K562 (cell line): ENCODE measurements around the gene PHF20. TPM values are rescaled to one million over a fixed set of nuclear protein-coding genes. Genes with fewer than 3 reads are reported as not detected.

Experiments used
- ARID1B ChIP-seq: fragments of 450-650 bp; IDR thresholded peaks from 2 replicates; pipeline ENCODE4 v1.6.1; 2016; ENCODE audit warnings: antibody characterized with exemption, mild to moderate bottlenecking, inconsistent platforms
- CTBP1 ChIP-seq: fragments of 450-650 bp; IDR thresholded peaks from 2 replicates; pipeline ENCODE4 v1.6.1; 2016; ENCODE audit warnings: borderline replicate concordance
- EP300 ChIP-seq: IDR thresholded peaks from 2 replicates; pipeline ENCODE4 v1.6.1; 2012; ENCODE audit warnings: low read length, improper control_type of control experiment
- KDM1A ChIP-seq, 2 experiments: fragments of 450-650 bp; IDR thresholded peaks; 2 replicates each; pipeline ENCODE4 v1.6.1; 2016; ENCODE audit warnings: mild to moderate bottlenecking in 2 of 2
- L3MBTL2 ChIP-seq: fragments of 450-650 bp; IDR thresholded peaks from 2 replicates; pipeline ENCODE4 v1.6.1; 2016; ENCODE audit warnings: mild to moderate bottlenecking, moderate library complexity
- MAFF ChIP-seq: IDR thresholded peaks from 2 replicates; pipeline ENCODE4 v1.6.1; 2012; ENCODE audit warnings: low read length, improper control_type of control experiment
- MEF2A ChIP-seq: IDR thresholded peaks from 2 replicates; pipeline ENCODE4 v1.6.1; 2011; ENCODE audit warnings: low read depth, mild to moderate bottlenecking, low read length, moderate library complexity; ENCODE audit not compliant: control insufficient read depth
- NFIC ChIP-seq: fragments of 450-650 bp; IDR thresholded peaks from 2 replicates; pipeline ENCODE4 v1.6.1; 2017; ENCODE audit warnings: mild to moderate bottlenecking, inconsistent platforms
- NFIX ChIP-seq: fragments of 250-450 bp; sonication (Bioruptor Pico); IDR thresholded peaks from 2 replicates; pipeline ENCODE4 v1.4.0; 2020; ENCODE audit warnings: low read depth, mild to moderate bottlenecking, moderate library complexity
- POLR2B ChIP-seq: fragments of 450-650 bp; IDR thresholded peaks from 2 replicates; pipeline ENCODE4 v1.6.1; 2018; ENCODE audit warnings: low read depth; ENCODE audit not compliant: partially characterized antibody
- SMARCA4 ChIP-seq: fragments of 450-650 bp; IDR thresholded peaks from 2 replicates; pipeline ENCODE4 v1.6.1; 2016
- SRF ChIP-seq, 2 experiments: fragments of 250-450, 450-650 bp in 1 of 2; sonication (Bioruptor Pico) in 1 of 2; sonication (generic) in 1 of 2; formaldehyde crosslinking; IDR thresholded peaks; 2 replicates each; pipeline versions ENCODE4 v1.5.0 to v1.5.1; 2020 to 2022; ENCODE audit warnings: mild to moderate bottlenecking in 1 of 2, missing genetic modification reagents in 1 of 2
- TEAD1 ChIP-seq, 2 experiments: fragments of 450-650 bp in 1 of 2; sonication (generic) in 1 of 2; formaldehyde crosslinking; IDR thresholded peaks; 2 replicates each; pipeline versions ENCODE4 v1.4.0 to v1.8.0; 2020 to 2022; ENCODE audit warnings: mild to moderate bottlenecking in 2 of 2, missing genetic modification reagents in 1 of 2
- ZEB2 ChIP-seq: fragments of 450-650 bp; IDR thresholded peaks from 2 replicates; pipeline ENCODE4 v1.6.1; 2016
- ZNF584 ChIP-seq: fragments of 200-800 bp; sonication (Bioruptor generic); IDR thresholded peaks from 2 replicates; pipeline ENCODE4 v1.6.1; 2016; ENCODE audit warnings: low read depth, mild to moderate bottlenecking, missing genetic modification characterization, missing compliant biosample characterization
- polyA plus RNA-seq, 8 experiments: library from polyadenylated mRNA; depleted of rRNA in 4 of 8; stranded (reverse) in 5 of 8; unstranded in 3 of 8; fragments of >200 nt; fragmentation: Nextera tagmentation in 2 of 8; fragmentation: Illumina TruSeq in 1 of 8; extraction: Ambion mirVana in 2 of 8; extraction: Trizol in 1 of 8; gene quantifications; 2 replicates each; pipeline versions ENCODE4 v1.2.1 to v1.2.3, GENCODE V29; 2011 to 2014; ENCODE audit warnings: inconsistent platforms in 1 of 8, missing spikeins in 1 of 8
- total RNA-seq, 7 experiments: library from RNA; depleted of rRNA in 6 of 7; stranded (reverse); fragments of >200 nt in 6 of 7; fragmentation: Illumina TruSeq in 2 of 7; extraction: Trizol in 2 of 7; gene quantifications; 2 replicates each; pipeline versions ENCODE4 v1.2.1 to v1.2.3, GENCODE V29; 2011 to 2021; ENCODE audit warnings: low replicate concordance in 1 of 7
- TF ChIP-seq, protein P1 (sequence below): fragments of 250-450 bp; sonication (Bioruptor Pico); IDR thresholded peaks from 2 replicates; pipeline ENCODE4 v1.4.0; 2020; ENCODE audit warnings: mild to moderate bottlenecking
- TF ChIP-seq, protein P2 (sequence below): fragments of 250-450 bp; sonication (Bioruptor Pico); IDR thresholded peaks from 2 replicates; pipeline ENCODE4 v1.8.0; 2021; ENCODE audit warnings: moderate library complexity, mild to moderate bottlenecking, inconsistent platforms
- TF ChIP-seq, protein P3 (sequence below): fragments of 450-650 bp; IDR thresholded peaks from 2 replicates; pipeline ENCODE4 v1.6.1; 2016
- TF ChIP-seq, protein P4 (sequence below): sonication (generic); formaldehyde crosslinking; IDR thresholded peaks from 2 replicates; pipeline ENCODE4 v1.9.0; 2022; ENCODE audit warnings: mild to moderate bottlenecking, missing genetic modification reagents
- TF ChIP-seq, protein P5 (sequence below): fragments of 200-800 bp; sonication (Bioruptor generic); IDR thresholded peaks from 2 replicates; pipeline ENCODE4 v1.6.1; 2017; ENCODE audit warnings: missing genetic modification characterization, missing compliant biosample characterization
- TF ChIP-seq, protein P6 (sequence below): fragments of 450-650 bp; IDR thresholded peaks from 2 replicates; pipeline ENCODE4 v1.6.1; 2016; ENCODE audit warnings: low read depth, mild to moderate bottlenecking, moderate library complexity

PHF20 gene
- total and polyA plus RNA-seq, 9 of the 15 experiments (the other 6 are each of a cell fraction or from before 2014, with no cell fraction given) = 49.9 to 196 (median 70.7) TPM

DNA sequence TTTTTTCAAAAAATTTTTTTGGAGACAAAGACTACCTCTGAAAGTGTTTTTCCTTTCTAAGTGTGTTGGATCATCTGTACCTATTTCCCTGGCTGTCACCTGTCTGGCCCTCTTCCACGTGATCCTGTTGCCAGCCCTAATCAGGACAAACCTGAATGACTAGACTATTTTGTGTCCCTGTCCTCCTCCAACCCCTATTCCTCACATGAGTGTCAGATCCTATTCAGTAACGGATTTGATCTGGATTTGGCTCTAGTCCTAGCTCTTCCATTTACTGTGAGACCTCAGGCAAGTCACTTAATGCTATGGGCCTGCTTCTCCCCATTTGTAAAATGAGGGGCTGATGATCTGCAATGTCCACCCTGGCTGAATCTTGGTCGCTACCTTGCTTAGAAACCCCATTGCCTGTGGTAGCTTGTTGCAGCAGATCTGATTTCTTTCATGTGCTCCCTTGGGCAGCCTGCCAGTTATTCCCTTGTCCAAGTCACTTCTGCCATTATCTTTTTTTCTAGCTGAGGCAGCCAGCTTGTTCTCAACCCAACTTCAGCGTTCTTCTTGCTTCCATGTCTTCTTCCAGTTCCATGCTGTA lies 4.8 kb downstream of the PHF20 start (continued):
- TF ChIP-seq ZNF584 (CRISPR knock-in tag) (no peak), TEAD1 (CRISPR knock-in tag; IDR thresholded peaks at IDR 0.05) (0 out of 4 replicates have a peak, but pooled peaks of 1 of the 2 experiments have one; percentile 1), ZEB2 (peak; percentile 37), MEF2A (no peak), KDM1A (IDR thresholded peaks at IDR 0.05) (peak; percentile 51 to 71; a peak in 3 of 4 replicates), NFIX (peak; percentile 27; the same call in 1 of the 2 replicates), ARID1B (peak; percentile 41; the same call in 1 of the 2 replicates), SRF (CRISPR knock-in tag; IDR thresholded peaks at IDR 0.05) (no peak), CTBP1 (0 out of 2 replicates have a peak, but pooled peaks have one; percentile 16), EP300 (no peak), MAFF (0 out of 2 replicates have a peak, but pooled peaks have one; percentile 19), SMARCA4 (peak; percentile 47), NFIC (peak; percentile 97), L3MBTL2 (peak; percentile 39; the same call in 1 of the 2 replicates), POLR2B (no peak)
- TF ChIP-seq, protein P1, sequence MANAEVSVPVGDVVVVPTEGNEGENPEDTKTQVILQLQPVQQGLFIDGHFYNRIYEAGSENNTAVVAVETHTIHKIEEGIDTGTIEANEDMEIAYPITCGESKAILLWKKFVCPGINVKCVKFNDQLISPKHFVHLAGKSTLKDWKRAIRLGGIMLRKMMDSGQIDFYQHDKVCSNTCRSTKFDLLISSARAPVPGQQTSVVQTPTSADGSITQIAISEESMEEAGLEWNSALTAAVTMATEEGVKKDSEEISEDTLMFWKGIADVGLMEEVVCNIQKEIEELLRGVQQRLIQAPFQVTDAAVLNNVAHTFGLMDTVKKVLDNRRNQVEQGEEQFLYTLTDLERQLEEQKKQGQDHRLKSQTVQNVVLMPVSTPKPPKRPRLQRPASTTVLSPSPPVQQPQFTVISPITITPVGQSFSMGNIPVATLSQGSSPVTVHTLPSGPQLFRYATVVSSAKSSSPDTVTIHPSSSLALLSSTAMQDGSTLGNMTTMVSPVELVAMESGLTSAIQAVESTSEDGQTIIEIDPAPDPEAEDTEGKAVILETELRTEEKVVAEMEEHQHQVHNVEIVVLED (CRISPR knock-in tag) = no peak
- TF ChIP-seq, protein P2, sequence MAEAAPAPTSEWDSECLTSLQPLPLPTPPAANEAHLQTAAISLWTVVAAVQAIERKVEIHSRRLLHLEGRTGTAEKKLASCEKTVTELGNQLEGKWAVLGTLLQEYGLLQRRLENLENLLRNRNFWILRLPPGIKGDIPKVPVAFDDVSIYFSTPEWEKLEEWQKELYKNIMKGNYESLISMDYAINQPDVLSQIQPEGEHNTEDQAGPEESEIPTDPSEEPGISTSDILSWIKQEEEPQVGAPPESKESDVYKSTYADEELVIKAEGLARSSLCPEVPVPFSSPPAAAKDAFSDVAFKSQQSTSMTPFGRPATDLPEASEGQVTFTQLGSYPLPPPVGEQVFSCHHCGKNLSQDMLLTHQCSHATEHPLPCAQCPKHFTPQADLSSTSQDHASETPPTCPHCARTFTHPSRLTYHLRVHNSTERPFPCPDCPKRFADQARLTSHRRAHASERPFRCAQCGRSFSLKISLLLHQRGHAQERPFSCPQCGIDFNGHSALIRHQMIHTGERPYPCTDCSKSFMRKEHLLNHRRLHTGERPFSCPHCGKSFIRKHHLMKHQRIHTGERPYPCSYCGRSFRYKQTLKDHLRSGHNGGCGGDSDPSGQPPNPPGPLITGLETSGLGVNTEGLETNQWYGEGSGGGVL (CRISPR knock-in tag) = no peak
- TF ChIP-seq, protein P3, sequence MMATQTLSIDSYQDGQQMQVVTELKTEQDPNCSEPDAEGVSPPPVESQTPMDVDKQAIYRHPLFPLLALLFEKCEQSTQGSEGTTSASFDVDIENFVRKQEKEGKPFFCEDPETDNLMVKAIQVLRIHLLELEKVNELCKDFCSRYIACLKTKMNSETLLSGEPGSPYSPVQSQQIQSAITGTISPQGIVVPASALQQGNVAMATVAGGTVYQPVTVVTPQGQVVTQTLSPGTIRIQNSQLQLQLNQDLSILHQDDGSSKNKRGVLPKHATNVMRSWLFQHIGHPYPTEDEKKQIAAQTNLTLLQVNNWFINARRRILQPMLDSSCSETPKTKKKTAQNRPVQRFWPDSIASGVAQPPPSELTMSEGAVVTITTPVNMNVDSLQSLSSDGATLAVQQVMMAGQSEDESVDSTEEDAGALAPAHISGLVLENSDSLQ = peak; percentile 33; the same call in 1 of the 2 replicates
- TF ChIP-seq, protein P4, sequence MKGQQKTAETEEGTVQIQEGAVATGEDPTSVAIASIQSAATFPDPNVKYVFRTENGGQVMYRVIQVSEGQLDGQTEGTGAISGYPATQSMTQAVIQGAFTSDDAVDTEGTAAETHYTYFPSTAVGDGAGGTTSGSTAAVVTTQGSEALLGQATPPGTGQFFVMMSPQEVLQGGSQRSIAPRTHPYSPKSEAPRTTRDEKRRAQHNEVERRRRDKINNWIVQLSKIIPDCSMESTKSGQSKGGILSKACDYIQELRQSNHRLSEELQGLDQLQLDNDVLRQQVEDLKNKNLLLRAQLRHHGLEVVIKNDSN (CRISPR knock-in tag) = peak; percentile 42; the same call in 1 of the 2 replicates
- TF ChIP-seq, protein P5, sequence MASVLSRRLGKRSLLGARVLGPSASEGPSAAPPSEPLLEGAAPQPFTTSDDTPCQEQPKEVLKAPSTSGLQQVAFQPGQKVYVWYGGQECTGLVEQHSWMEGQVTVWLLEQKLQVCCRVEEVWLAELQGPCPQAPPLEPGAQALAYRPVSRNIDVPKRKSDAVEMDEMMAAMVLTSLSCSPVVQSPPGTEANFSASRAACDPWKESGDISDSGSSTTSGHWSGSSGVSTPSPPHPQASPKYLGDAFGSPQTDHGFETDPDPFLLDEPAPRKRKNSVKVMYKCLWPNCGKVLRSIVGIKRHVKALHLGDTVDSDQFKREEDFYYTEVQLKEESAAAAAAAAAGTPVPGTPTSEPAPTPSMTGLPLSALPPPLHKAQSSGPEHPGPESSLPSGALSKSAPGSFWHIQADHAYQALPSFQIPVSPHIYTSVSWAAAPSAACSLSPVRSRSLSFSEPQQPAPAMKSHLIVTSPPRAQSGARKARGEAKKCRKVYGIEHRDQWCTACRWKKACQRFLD (CRISPR knock-in tag) = no peak
- TF ChIP-seq, protein P6, sequence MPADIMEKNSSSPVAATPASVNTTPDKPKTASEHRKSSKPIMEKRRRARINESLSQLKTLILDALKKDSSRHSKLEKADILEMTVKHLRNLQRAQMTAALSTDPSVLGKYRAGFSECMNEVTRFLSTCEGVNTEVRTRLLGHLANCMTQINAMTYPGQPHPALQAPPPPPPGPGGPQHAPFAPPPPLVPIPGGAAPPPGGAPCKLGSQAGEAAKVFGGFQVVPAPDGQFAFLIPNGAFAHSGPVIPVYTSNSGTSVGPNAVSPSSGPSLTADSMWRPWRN = peak; percentile 13; the same call in 1 of the 2 replicates
